HCT116 (cell line): ENCODE data around the gene ZNF692.

Experiments
- CEBPB ChIP-seq: IDR thresholded peaks from 2 replicates; pipeline ENCODE4 v1.6.1; 2012; ENCODE audit warnings: low read depth
- CTCF ChIP-seq, 3 experiments: fragments of 200-600 bp in 1 of 3; sonication (generic) in 1 of 3; IDR thresholded peaks in 2 of 3; conservative IDR thresholded peaks in 1 of 3; 2 replicates each; pipeline ENCODE4 v1.5.1; 2012 to 2017; ENCODE audit warnings: low read depth in 2 of 3, low read length in 2 of 3, antibody characterized with exemption in 1 of 3, borderline replicate concordance in 1 of 3, control low read depth in 1 of 3, mild to moderate bottlenecking in 1 of 3, mixed read lengths in 1 of 3, mixed run types in 1 of 3, moderate library complexity in 1 of 3; ENCODE audit not compliant: insufficient read depth in 1 of 3
- EGR1 ChIP-seq: IDR thresholded peaks from 2 replicates; pipeline ENCODE4 v1.6.1; 2012; ENCODE audit warnings: low read depth
- EZH2 ChIP-seq: fragments of 200-600 bp; sonication (generic); IDR thresholded peaks from 2 replicates; pipeline ENCODE4 v1.6.1; 2017; ENCODE audit warnings: antibody characterized with exemption, mixed run types
- POLR2A ChIP-seq: IDR thresholded peaks from 2 replicates; pipeline ENCODE4 v1.7.0; 2011; ENCODE audit warnings: borderline replicate concordance; ENCODE audit not compliant: insufficient read depth, insufficient read length; ENCODE audit errors: extremely low read depth
- POLR2AphosphoS5 ChIP-seq: IDR thresholded peaks from 2 replicates; pipeline ENCODE4 v1.6.1; 2011; ENCODE audit warnings: mild to moderate bottlenecking, low read depth, low read length, moderate library complexity
- SIN3A ChIP-seq: IDR thresholded peaks from 2 replicates; pipeline ENCODE4 v1.6.1; 2012; ENCODE audit warnings: low read depth
- SP1 ChIP-seq: IDR thresholded peaks from 2 replicates; pipeline ENCODE4 v1.6.1; 2012; ENCODE audit warnings: low read depth
- YY1 ChIP-seq: IDR thresholded peaks from 2 replicates; pipeline ENCODE4 v1.6.1; 2011; ENCODE audit warnings: low read length, low read depth, moderate library complexity, mild to moderate bottlenecking; ENCODE audit not compliant: insufficient replicate concordance; ENCODE audit errors: extremely low read depth
- TF ChIP-seq, protein P1 (sequence below): IDR thresholded peaks from 2 replicates; pipeline ENCODE4 v1.6.1; 2012; ENCODE audit warnings: low read depth

DNA sequence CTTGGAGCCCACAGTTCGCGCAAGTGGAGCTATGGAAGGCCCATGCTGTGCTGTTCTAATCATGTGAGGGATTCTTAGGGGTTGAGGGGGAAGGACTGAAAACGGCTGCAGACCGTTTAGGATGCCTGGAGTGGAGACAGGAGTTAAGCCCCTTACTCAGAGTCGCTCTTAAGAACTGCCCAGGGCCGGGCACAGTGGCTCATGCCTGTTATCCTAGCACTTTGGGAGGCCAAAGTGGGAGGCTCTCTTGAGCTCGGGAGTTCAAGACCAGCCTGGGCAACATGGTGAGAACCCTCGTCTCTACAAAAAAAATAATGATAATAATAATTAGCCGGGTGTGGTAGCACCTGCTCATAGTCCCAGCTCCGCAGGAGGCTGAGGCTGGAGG, 19.7 kb downstream of the ZNF692 start:
- no peak for TF ChIP-seq POLR2A
- no peak for TF ChIP-seq POLR2AphosphoS5
- no peak for TF ChIP-seq CTCF (IDR thresholded peaks at IDR 0.05 in 2 of 3, conservative IDR thresholded peaks at IDR 0.05 in 1 of 3; ENCODE audit: borderline replicate concordance in 1 of 3, insufficient read depth in 1 of 3, low read depth in 2 of 3, low read length in 2 of 3)
- TF ChIP-seq SIN3A, result no peak
- TF ChIP-seq EZH2, result no peak
- TF ChIP-seq, protein P1, sequence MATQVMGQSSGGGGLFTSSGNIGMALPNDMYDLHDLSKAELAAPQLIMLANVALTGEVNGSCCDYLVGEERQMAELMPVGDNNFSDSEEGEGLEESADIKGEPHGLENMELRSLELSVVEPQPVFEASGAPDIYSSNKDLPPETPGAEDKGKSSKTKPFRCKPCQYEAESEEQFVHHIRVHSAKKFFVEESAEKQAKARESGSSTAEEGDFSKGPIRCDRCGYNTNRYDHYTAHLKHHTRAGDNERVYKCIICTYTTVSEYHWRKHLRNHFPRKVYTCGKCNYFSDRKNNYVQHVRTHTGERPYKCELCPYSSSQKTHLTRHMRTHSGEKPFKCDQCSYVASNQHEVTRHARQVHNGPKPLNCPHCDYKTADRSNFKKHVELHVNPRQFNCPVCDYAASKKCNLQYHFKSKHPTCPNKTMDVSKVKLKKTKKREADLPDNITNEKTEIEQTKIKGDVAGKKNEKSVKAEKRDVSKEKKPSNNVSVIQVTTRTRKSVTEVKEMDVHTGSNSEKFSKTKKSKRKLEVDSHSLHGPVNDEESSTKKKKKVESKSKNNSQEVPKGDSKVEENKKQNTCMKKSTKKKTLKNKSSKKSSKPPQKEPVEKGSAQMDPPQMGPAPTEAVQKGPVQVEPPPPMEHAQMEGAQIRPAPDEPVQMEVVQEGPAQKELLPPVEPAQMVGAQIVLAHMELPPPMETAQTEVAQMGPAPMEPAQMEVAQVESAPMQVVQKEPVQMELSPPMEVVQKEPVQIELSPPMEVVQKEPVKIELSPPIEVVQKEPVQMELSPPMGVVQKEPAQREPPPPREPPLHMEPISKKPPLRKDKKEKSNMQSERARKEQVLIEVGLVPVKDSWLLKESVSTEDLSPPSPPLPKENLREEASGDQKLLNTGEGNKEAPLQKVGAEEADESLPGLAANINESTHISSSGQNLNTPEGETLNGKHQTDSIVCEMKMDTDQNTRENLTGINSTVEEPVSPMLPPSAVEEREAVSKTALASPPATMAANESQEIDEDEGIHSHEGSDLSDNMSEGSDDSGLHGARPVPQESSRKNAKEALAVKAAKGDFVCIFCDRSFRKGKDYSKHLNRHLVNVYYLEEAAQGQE, result no peak
- no peak for TF ChIP-seq SP1
- TF ChIP-seq EGR1, result no peak
- TF ChIP-seq CEBPB, result no peak
- no peak for TF ChIP-seq YY1
